ENCODE data around the gene HEMK1.

The HEMK1 gene

DNA sequence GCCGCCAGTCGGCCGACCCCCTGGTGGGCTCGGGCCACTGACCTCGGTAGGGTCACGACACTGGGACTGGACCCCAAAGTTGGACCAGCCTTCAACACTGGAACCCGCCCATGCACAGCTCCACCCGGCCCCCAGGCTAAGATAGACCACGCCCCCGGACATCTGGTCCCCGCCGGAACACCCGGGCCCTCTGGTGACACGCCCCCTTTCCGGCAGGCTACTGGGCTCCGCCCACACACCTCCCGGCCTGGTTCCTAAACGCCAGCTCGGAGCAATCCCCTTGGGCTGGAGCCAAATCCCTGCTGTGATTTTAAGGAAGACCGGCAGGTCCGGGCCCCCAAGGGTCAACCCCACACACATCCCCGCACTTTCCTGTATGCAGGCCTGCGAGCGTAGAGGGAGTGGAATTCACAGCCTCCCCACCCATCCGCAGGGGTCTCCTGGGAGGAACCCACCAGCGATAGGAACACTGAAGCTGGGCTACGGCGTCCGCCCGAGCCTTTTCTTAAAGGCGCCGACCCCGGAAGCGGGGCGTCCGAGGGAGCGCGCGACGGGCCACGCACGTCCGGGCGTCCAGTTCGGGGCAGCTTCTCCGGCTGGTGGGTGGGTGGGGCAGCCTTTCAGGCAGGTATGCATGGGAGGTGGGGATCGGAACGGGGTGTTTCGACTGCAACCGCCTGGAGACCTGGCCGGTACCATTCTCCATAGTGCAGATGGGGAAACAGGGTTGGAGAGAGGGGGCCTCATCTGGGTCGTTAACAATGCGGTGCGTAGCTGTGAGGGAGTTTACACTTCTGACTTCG, at the start of gene HEMK1:
HEMK1 (plus strand) TSS at position 576 of the 803 bp plus-strand sequence. CDS start 1,583 bp downstream, outside the sequence.
- TF ChIP-seq, protein P1, sequence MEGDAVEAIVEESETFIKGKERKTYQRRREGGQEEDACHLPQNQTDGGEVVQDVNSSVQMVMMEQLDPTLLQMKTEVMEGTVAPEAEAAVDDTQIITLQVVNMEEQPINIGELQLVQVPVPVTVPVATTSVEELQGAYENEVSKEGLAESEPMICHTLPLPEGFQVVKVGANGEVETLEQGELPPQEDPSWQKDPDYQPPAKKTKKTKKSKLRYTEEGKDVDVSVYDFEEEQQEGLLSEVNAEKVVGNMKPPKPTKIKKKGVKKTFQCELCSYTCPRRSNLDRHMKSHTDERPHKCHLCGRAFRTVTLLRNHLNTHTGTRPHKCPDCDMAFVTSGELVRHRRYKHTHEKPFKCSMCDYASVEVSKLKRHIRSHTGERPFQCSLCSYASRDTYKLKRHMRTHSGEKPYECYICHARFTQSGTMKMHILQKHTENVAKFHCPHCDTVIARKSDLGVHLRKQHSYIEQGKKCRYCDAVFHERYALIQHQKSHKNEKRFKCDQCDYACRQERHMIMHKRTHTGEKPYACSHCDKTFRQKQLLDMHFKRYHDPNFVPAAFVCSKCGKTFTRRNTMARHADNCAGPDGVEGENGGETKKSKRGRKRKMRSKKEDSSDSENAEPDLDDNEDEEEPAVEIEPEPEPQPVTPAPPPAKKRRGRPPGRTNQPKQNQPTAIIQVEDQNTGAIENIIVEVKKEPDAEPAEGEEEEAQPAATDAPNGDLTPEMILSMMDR (IDR thresholded peaks at IDR 0.05; ENCODE audit: control insufficient read depth, insufficient read depth, low read depth, low read length, missing control alignments) = no peak
- peak; percentile 75 for DNase-seq (ENCODE audit: low read depth)
- H3K4me3 ChIP-seq (ENCODE audit: control insufficient read depth, low read depth, low read length) = peak within 1 kb of the TSS; percentile 89

- no peak for DNase-seq (ENCODE audit: low read depth)
- H3K4me3 ChIP-seq (ENCODE audit: control insufficient read depth, low read depth, low read length) = no peak overlapping the region
- TF ChIP-seq, protein P1 (IDR thresholded peaks at IDR 0.05; ENCODE audit: control insufficient read depth, insufficient read depth, low read depth, low read length, missing control alignments) = no peak
Measured at GRCh38 chr3:50520849-50521248, 48.5 kb upstream of the HEMK1 start.

DNA sequence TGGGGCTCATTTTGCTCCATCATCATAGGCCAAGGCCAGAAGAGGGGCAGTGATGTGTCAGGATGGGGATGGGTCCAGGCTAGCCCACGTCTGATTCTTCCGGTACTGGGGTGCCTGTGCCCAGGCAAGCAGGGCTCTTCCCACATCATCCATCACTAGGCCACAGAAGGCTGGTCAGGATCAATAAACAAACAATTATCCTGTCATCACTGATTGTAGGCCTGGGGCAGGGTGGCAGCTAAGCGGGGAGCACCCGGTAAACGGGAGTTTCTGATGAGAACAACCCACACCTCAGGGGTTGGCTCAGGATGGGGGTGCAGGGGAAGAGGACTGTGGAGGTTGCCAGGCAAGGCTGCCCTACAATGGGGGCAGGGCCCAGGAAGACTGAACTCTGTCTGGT, 47.8 kb upstream of the HEMK1 start:
- no peak for DNase-seq (ENCODE audit: low read depth)
- H3K4me3 ChIP-seq (ENCODE audit: control insufficient read depth, low read depth, low read length) = no peak overlapping the region
- TF ChIP-seq, protein P1 (IDR thresholded peaks at IDR 0.05; ENCODE audit: control insufficient read depth, insufficient read depth, low read depth, low read length, missing control alignments) = no peak

- no peak overlapping the region for H3K4me3 ChIP-seq (ENCODE audit: control insufficient read depth, low read depth, low read length)
- DNase-seq (ENCODE audit: low read depth) = no peak
- TF ChIP-seq, protein P1 (IDR thresholded peaks at IDR 0.05; ENCODE audit: control insufficient read depth, insufficient read depth, low read depth, low read length, missing control alignments) = no peak
Measured at GRCh38 chr3:50523279-50523811, 46.0 kb upstream of the HEMK1 start.

GRCh38 chr3:50524746-50525145, 44.6 kb upstream of the HEMK1 start:
- TF ChIP-seq, protein P1 (IDR thresholded peaks at IDR 0.05; ENCODE audit: control insufficient read depth, insufficient read depth, low read depth, low read length, missing control alignments) = no peak
- no peak for DNase-seq (ENCODE audit: low read depth)
- H3K4me3 ChIP-seq (ENCODE audit: control insufficient read depth, low read depth, low read length) = no peak overlapping the region

DNA sequence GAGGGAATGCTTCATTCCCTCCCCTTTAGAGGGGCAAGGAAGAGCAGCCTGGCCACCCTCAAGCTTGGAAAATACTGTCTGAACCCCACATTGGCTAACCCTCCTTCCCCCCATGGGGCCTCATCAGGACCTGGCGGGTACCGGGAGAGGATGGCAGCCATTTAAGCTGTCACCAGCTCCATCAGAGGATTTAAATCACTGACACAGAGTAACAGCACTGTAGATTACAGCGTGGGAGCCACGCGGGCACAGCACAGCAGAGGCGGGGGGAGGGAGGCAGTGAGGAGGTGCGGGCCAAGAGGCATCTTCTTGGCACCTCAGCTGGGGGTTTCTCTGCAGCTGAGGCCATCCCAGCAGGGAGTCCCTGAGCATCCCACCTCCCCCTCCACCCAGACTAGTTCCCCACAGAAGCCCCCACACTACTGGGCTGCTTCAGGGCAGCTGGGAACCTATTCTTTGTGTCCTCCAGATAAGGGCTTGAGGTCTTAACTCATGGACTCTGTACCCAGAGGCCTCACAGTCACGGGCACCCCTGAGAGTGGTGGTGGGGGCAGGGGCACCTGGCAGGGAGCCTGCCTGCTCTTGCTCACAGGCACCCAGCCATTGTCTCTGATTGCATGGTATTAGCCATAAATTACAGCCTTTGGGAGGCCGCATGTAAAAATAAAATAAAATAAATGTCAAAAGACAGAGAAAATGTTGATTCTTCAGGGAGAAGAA, 44.0 kb upstream of the HEMK1 start:
- H3K4me3 ChIP-seq (ENCODE audit: control insufficient read depth, low read depth, low read length) = no peak overlapping the region
- TF ChIP-seq, protein P1 (IDR thresholded peaks at IDR 0.05; ENCODE audit: control insufficient read depth, insufficient read depth, low read depth, low read length, missing control alignments) = no peak

More for the DNA sequence above, 44.0 kb upstream of the HEMK1 start:
- no peak for DNase-seq (ENCODE audit: low read depth)

Data from AG09309 (cell line).